Suprapubic skin (tissue), 4 donors: ENCODE data around the gene AAGAB. TPM values are rescaled to one million over a fixed set of nuclear protein-coding genes. Genes with fewer than 3 reads are reported as not detected.

Experiments
- DNase-seq, 2 donors: peaks; one replicate each; pipeline ENCODE4 v3.0.0-alpha.2; 2019; ENCODE audit warnings: low spot score in 2 of 2
- H3K27ac ChIP-seq: fragments of 200-600 bp; sonication (generic); one replicate; pipeline ENCODE4 v1.5.1; 2019
- H3K27me3 ChIP-seq: fragments of 200-600 bp; sonication (generic); one replicate; pipeline ENCODE4 v1.5.1; 2019
- H3K36me3 ChIP-seq: fragments of 200-600 bp; sonication (generic); one replicate; pipeline ENCODE4 v1.5.1; 2019
- H3K4me1 ChIP-seq: fragments of 200-600 bp; sonication (generic); one replicate; pipeline ENCODE4 v1.5.1; 2019
- H3K4me3 ChIP-seq: fragments of 200-600 bp; sonication (generic); one replicate; pipeline ENCODE4 v1.5.1; 2019; ENCODE audit warnings: mild to moderate bottlenecking
- H3K9me3 ChIP-seq: fragments of 200-600 bp; sonication (generic); one replicate; pipeline ENCODE4 v1.5.1; 2019
- EP300 ChIP-seq: sonication (generic); formaldehyde crosslinking; IDR thresholded peaks from one replicate; pipeline ENCODE4 v1.6.1; 2017; ENCODE audit warnings: antibody characterized with exemption
- POLR2A ChIP-seq, 2 donors: fragments of 450-650 bp; IDR thresholded peaks; one replicate each; pipeline ENCODE4 v1.6.1; 2017; ENCODE audit warnings: antibody characterized with exemption in 2 of 2, mild to moderate bottlenecking in 2 of 2, moderate library complexity in 2 of 2
- POLR2AphosphoS5 ChIP-seq, 3 donors: sonication (generic); formaldehyde crosslinking; IDR thresholded peaks; one replicate each; pipeline ENCODE4 v1.6.1; 2017; ENCODE audit warnings: antibody characterized with exemption in 3 of 3
- WGBS: methylation state at CpG from one replicate; pipeline ENCODE4 v1.1.5; 2018; 5-methylcytosine and 5-hydroxymethylcytosine counted together
- total RNA-seq, 4 donors: library from RNA; depleted of rRNA; stranded (reverse); fragments of >200 nt; gene quantifications; one replicate each; pipeline ENCODE4 v1.1.0, GENCODE V29; 2016
- TF ChIP-seq, protein P1 (sequence below), 2 donors: fragments of 200-600 bp in 1 of 2; fragments of 450-650 bp in 1 of 2; sonication (generic) in 1 of 2; IDR thresholded peaks; one replicate each; pipeline ENCODE4 v1.5.1; 2016 to 2019; ENCODE audit warnings: antibody characterized with exemption in 2 of 2, mild to moderate bottlenecking in 1 of 2, moderate library complexity in 1 of 2

AAGAB gene
- total RNA-seq, 4 donors from 2014 or later = 18.6 to 28.0 (median 26.0) TPM

DNA sequence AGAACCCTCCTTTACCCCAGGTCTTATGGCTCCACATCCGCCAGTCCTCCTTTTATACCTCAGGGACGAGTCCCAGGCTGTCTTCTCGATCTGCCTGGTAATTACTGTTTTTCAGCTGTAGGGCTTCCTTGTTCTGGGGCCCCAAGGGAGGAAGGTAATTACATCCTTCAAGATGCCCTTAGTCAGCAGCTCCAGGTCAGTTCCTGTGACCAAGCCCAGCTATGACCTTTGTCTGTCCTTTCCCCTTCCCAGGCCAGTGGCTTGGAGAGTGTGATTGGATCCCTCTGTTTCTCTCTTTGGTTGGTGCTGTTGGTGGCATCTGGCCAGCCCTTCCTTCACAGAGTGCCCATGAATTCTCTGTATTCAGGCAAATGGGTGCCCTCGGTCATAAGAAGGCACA, 92.6 kb downstream of the AAGAB start:
- Histone ChIP-seq H3K9me3 (no peaks in the 10 kb centered on the region), H3K4me3 (no peak overlapping the region), H3K36me3 (peaks cover 13% of the 10 kb centered on the region), H3K27ac (no peak overlapping the region), H3K4me1 (peaks cover 48% of the 10 kb centered on the region), H3K27me3 (no peaks in the 10 kb centered on the region)
- TF ChIP-seq POLR2A (IDR thresholded peaks at IDR 0.05) (no peak), EP300 (no peak)
- TF ChIP-seq, protein P1, sequence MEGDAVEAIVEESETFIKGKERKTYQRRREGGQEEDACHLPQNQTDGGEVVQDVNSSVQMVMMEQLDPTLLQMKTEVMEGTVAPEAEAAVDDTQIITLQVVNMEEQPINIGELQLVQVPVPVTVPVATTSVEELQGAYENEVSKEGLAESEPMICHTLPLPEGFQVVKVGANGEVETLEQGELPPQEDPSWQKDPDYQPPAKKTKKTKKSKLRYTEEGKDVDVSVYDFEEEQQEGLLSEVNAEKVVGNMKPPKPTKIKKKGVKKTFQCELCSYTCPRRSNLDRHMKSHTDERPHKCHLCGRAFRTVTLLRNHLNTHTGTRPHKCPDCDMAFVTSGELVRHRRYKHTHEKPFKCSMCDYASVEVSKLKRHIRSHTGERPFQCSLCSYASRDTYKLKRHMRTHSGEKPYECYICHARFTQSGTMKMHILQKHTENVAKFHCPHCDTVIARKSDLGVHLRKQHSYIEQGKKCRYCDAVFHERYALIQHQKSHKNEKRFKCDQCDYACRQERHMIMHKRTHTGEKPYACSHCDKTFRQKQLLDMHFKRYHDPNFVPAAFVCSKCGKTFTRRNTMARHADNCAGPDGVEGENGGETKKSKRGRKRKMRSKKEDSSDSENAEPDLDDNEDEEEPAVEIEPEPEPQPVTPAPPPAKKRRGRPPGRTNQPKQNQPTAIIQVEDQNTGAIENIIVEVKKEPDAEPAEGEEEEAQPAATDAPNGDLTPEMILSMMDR (IDR thresholded peaks at IDR 0.05) = no peak
- WGBS = 80% methylated on average over 4 of the region's 4 CpGs
- DNase-seq = no peak

DNA sequence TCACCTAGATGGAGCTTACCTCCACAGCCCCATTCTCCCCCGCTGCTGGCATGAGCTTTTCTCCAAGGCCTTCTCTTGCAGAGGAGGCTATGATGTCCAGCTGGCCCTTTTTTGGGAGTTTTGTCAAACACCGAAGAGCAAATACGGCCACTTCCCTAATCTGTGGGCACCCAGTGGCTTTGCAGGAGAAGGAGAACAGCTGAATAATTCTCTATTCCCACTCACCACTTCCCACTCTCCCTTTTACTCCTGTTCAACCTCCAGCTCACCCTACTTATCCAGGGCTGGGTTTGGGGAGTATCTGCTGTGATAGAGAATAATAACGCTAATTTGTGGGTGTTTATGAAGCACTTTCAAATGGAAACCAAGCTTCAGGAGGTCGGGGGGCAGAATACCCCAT, 93.0 kb downstream of the AAGAB start:
- H3K27me3 ChIP-seq = no peaks in the 10 kb centered on the region
- TF ChIP-seq, protein P1 (IDR thresholded peaks at IDR 0.05) = no peak
- TF ChIP-seq POLR2A (IDR thresholded peaks at IDR 0.05) (no peak), POLR2AphosphoS5 (IDR thresholded peaks at IDR 0.05) (no peak), EP300 (no peak)
- 95% methylated on average over 5 of the region's 5 CpGs for WGBS
- no peak overlapping the region for H3K4me3 ChIP-seq
- DNase-seq = no peak
- peaks cover 43% of the 10 kb centered on the region for H3K4me1 ChIP-seq
- no peaks in the 10 kb centered on the region for H3K9me3 ChIP-seq
- peaks cover 9% of the 10 kb centered on the region for H3K36me3 ChIP-seq
- no peak overlapping the region for H3K27ac ChIP-seq

DNA sequence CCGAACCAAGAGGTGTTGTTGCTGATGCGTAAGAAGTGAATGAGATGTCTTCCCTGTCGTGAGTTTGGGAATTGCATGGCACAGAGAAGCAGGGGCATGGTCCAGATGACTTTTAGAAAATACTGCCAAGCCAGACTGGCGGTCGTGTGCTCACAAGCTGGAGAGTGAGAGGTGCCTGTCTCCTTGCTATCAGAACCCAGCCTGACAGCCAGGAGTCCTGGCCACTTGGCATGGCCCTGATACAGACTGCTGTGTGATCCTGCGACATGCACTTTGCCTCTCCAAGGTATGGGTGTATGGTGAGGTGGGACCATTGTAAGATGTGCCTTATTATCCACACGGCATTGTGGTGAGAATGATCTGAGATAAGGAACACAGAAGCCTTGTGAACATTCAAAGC, 96.1 kb downstream of the AAGAB start:
- peaks cover 32% of the 10 kb centered on the region for H3K4me1 ChIP-seq
- no peaks in the 10 kb centered on the region for H3K27me3 ChIP-seq
- peak in 1 of 2 donors; percentile 28 for DNase-seq
- H3K4me3 ChIP-seq = no peak overlapping the region
- H3K27ac ChIP-seq = peak overlapping the region; percentile 45
- TF ChIP-seq, protein P1 (IDR thresholded peaks at IDR 0.05) = no peak
- TF ChIP-seq POLR2AphosphoS5 (IDR thresholded peaks at IDR 0.05) (no peak), POLR2A (IDR thresholded peaks at IDR 0.05) (no peak), EP300 (no peak)
- no peaks in the 10 kb centered on the region for H3K9me3 ChIP-seq
- H3K36me3 ChIP-seq = no peaks in the 10 kb centered on the region
- WGBS = 59% methylated on average over 7 of the region's 7 CpGs

DNA sequence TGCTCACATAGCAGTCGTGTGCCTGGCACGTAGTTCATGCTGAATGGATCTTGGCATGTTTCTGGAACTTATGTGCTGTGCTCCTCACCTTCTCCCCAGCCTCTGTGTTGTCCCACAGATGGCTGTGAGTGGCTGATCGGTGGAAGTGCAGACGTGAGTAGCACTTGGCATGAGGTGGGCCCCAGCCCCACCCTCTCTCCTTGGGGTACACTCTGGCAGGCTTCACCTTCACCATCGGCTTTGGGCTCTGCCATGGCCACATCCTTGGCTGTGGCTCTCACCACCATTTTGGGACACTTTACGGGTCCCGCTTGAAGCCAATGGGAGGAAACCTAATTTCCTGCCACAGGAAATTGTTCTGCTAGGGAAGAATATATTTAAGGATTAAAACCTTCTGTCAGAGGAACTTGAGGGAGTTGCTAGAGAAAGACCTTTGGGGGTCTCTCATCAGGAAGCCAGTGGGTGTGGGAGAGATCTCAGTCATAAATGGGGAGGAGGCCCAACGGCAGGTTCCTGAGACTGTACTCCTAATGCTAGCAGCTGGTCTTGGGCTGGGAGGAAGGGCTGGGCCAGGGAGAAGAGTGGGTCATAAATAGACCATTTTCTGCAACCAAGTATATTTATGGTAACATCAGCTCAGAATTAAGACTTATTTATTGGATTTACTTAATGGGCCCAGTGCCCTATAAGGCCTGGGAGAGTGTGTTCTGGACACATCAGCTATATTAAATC, 96.8 kb downstream of the AAGAB start:
- Histone ChIP-seq H3K36me3 (no peaks in the 10 kb centered on the region), H3K27ac (peak overlapping the region; percentile 45), H3K4me1 (peaks cover 38% of the 10 kb centered on the region), H3K27me3 (no peaks in the 10 kb centered on the region), H3K4me3 (no peak overlapping the region), H3K9me3 (no peaks in the 10 kb centered on the region)
- WGBS = 67% methylated on average over 8 of the region's 8 CpGs
- TF ChIP-seq EP300 = no peak
- DNase-seq = no peak

DNA sequence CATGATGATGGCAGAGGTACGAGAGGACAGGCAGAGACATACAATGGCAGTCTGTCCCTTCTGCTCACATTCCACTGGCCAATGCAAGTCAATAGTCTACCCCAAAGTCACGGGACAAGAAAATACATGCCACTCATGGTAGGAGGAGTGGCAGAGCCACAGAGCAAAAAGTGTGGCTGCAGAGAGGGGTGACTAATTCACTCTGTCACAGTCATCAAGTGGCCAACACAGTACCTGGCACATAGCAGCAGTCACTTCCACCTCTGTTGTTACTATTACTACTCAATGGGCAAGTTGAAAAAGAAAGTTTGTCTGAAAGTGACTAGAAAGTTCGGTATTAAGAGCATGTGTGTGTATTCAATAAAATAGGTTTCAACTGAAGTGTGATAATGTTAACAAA, 97.6 kb downstream of the AAGAB start:
- H3K4me1 ChIP-seq = peaks cover 36% of the 10 kb centered on the region

More for the DNA sequence above, 97.6 kb downstream of the AAGAB start:
- TF ChIP-seq POLR2AphosphoS5 (IDR thresholded peaks at IDR 0.05) = no peak
- no peak for TF ChIP-seq POLR2A (IDR thresholded peaks at IDR 0.05)
- TF ChIP-seq, protein P1 (IDR thresholded peaks at IDR 0.05) = no peak
- no peak for TF ChIP-seq EP300
- Histone ChIP-seq H3K36me3 (no peaks in the 10 kb centered on the region), H3K9me3 (no peaks in the 10 kb centered on the region), H3K27ac (no peak overlapping the region), H3K4me3 (no peak overlapping the region), H3K27me3 (no peaks in the 10 kb centered on the region)
- no peak for DNase-seq
- 95% methylated on average over 3 of the region's 3 CpGs for WGBS
